ENCODE measurements around the gene SETDB2. TPM values are rescaled to one million over a fixed set of nuclear protein-coding genes. Genes with fewer than 3 reads are reported as not detected.

The SETDB2 gene
- polyA plus RNA-seq, 4 donors, result 2.2 to 17.0 (median 3.8) TPM

GRCh38 chr13:49453465-49453864, 9.4 kb downstream of the SETDB2 start:
- FAIRE-seq (no peak), DNase-seq (no peak)
- H3K9me3 ChIP-seq (ENCODE audit: control insufficient read depth in 2 of 2, insufficient read depth in 1 of 2, low read depth in 1 of 2, low read length in 1 of 2), result no peaks in the 10 kb centered on the region
- no peak overlapping the region for H3K4me3 ChIP-seq (ENCODE audit: low read depth in 1 of 3, low read length in 3 of 3)
- H3K36me3 ChIP-seq (ENCODE audit: control insufficient read depth in 3 of 3, insufficient read depth in 2 of 3, low read depth in 1 of 3, low read length in 3 of 3), result no peaks in the 10 kb centered on the region
- H3K27ac ChIP-seq (ENCODE audit: low read depth in 1 of 3, low read length in 2 of 3), result no peak overlapping the region
- 95 to 97% (median 96%) methylated on average over 7 of the region's 7 CpGs for WGBS, 3 donors
- H3K4me1 ChIP-seq (ENCODE audit: control insufficient read depth in 3 of 3, insufficient read depth in 2 of 3, low read depth in 1 of 3, low read length in 2 of 3), result peaks cover 0 to 4% (median 0%) of the 10 kb centered on the region in 3 donors
- H3K27me3 ChIP-seq (ENCODE audit: control insufficient read depth in 3 of 3, insufficient read depth in 3 of 3, low read length in 3 of 3), result no peaks in the 10 kb centered on the region

- Histone ChIP-seq H3K36me3 (ENCODE audit: control insufficient read depth in 3 of 3, insufficient read depth in 2 of 3, low read depth in 1 of 3, low read length in 3 of 3) (no peaks in the 10 kb centered on the region), H3K27me3 (ENCODE audit: control insufficient read depth in 3 of 3, insufficient read depth in 3 of 3, low read length in 3 of 3) (no peaks in the 10 kb centered on the region), H3K27ac (ENCODE audit: low read depth in 1 of 3, low read length in 2 of 3) (peak overlapping the region in 1 of 3 donors; percentile 8), H3K9me3 (ENCODE audit: control insufficient read depth in 2 of 2, insufficient read depth in 1 of 2, low read depth in 1 of 2, low read length in 1 of 2) (no peaks in the 10 kb centered on the region), H3K4me1 (ENCODE audit: control insufficient read depth in 3 of 3, insufficient read depth in 2 of 3, low read depth in 1 of 3, low read length in 2 of 3) (peaks cover 0 to 4% (median 0%) of the 10 kb centered on the region in 3 donors), H3K4me3 (ENCODE audit: low read depth in 1 of 3, low read length in 3 of 3) (no peak overlapping the region)
- FAIRE-seq, result peak; percentile 68
- no peak for DNase-seq
- WGBS, 3 donors, result 51 to 79% (median 63%) methylated on average over 4 of the region's 4 CpGs
Observed at GRCh38 chr13:49454388-49455006, 10.4 kb downstream of the SETDB2 start.

GRCh38 chr13:49455007-49455398, 10.9 kb downstream of the SETDB2 start:
- Histone ChIP-seq H3K9me3 (ENCODE audit: control insufficient read depth in 2 of 2, insufficient read depth in 1 of 2, low read depth in 1 of 2, low read length in 1 of 2) (no peaks in the 10 kb centered on the region), H3K4me1 (ENCODE audit: control insufficient read depth in 3 of 3, insufficient read depth in 2 of 3, low read depth in 1 of 3, low read length in 2 of 3) (peaks cover 0 to 4% (median 0%) of the 10 kb centered on the region in 3 donors), H3K4me3 (ENCODE audit: low read depth in 1 of 3, low read length in 3 of 3) (no peak overlapping the region), H3K36me3 (ENCODE audit: control insufficient read depth in 3 of 3, insufficient read depth in 2 of 3, low read depth in 1 of 3, low read length in 3 of 3) (no peaks in the 10 kb centered on the region), H3K27ac (ENCODE audit: low read depth in 1 of 3, low read length in 2 of 3) (no peak overlapping the region), H3K27me3 (ENCODE audit: control insufficient read depth in 3 of 3, insufficient read depth in 3 of 3, low read length in 3 of 3) (no peaks in the 10 kb centered on the region)
- no peak for FAIRE-seq
- no peak for DNase-seq

- DNase-seq (no peak), FAIRE-seq (no peak)
- WGBS, 3 donors, result 90 to 97% (median 90%) methylated on average over 1 of the region's 1 CpG
- Histone ChIP-seq H3K36me3 (ENCODE audit: control insufficient read depth in 3 of 3, insufficient read depth in 2 of 3, low read depth in 1 of 3, low read length in 3 of 3) (no peaks in the 10 kb centered on the region), H3K27me3 (ENCODE audit: control insufficient read depth in 3 of 3, insufficient read depth in 3 of 3, low read length in 3 of 3) (no peaks in the 10 kb centered on the region), H3K4me1 (ENCODE audit: control insufficient read depth in 3 of 3, insufficient read depth in 2 of 3, low read depth in 1 of 3, low read length in 2 of 3) (no peaks in the 10 kb centered on the region), H3K9me3 (ENCODE audit: control insufficient read depth in 2 of 2, insufficient read depth in 1 of 2, low read depth in 1 of 2, low read length in 1 of 2) (no peaks in the 10 kb centered on the region), H3K4me3 (ENCODE audit: low read depth in 1 of 3, low read length in 3 of 3) (no peak overlapping the region), H3K27ac (ENCODE audit: low read depth in 1 of 3, low read length in 2 of 3) (no peak overlapping the region)
Observed at GRCh38 chr13:49456156-49456555, 12.1 kb downstream of the SETDB2 start.

- DNase-seq (no peak), FAIRE-seq (no peak)
- Histone ChIP-seq H3K4me3 (ENCODE audit: low read depth in 1 of 3, low read length in 3 of 3) (no peak overlapping the region), H3K4me1 (ENCODE audit: control insufficient read depth in 3 of 3, insufficient read depth in 2 of 3, low read depth in 1 of 3, low read length in 2 of 3) (no peaks in the 10 kb centered on the region), H3K27me3 (ENCODE audit: control insufficient read depth in 3 of 3, insufficient read depth in 3 of 3, low read length in 3 of 3) (no peaks in the 10 kb centered on the region), H3K9me3 (ENCODE audit: control insufficient read depth in 2 of 2, insufficient read depth in 1 of 2, low read depth in 1 of 2, low read length in 1 of 2) (peaks cover 0 to 7% of the 10 kb centered on the region in 2 donors), H3K27ac (ENCODE audit: low read depth in 1 of 3, low read length in 2 of 3) (no peak overlapping the region), H3K36me3 (ENCODE audit: control insufficient read depth in 3 of 3, insufficient read depth in 2 of 3, low read depth in 1 of 3, low read length in 3 of 3) (peaks cover 3 to 8% (median 4%) of the 10 kb centered on the region in 3 donors)
- 77 to 93% (median 88%) methylated on average over 7 of the region's 7 CpGs for WGBS, 3 donors
Observed at GRCh38 chr13:49457221-49457620, 13.1 kb downstream of the SETDB2 start.

- Histone ChIP-seq H3K4me3 (ENCODE audit: low read depth in 1 of 3, low read length in 3 of 3) (no peak overlapping the region), H3K36me3 (ENCODE audit: control insufficient read depth in 3 of 3, insufficient read depth in 2 of 3, low read depth in 1 of 3, low read length in 3 of 3) (peaks cover 8 to 14% (median 11%) of the 10 kb centered on the region in 3 donors), H3K9me3 (ENCODE audit: control insufficient read depth in 2 of 2, insufficient read depth in 1 of 2, low read depth in 1 of 2, low read length in 1 of 2) (peaks cover 0 to 22% of the 10 kb centered on the region in 2 donors), H3K27ac (ENCODE audit: low read depth in 1 of 3, low read length in 2 of 3) (no peak overlapping the region), H3K4me1 (ENCODE audit: control insufficient read depth in 3 of 3, insufficient read depth in 2 of 3, low read depth in 1 of 3, low read length in 2 of 3) (no peaks in the 10 kb centered on the region), H3K27me3 (ENCODE audit: control insufficient read depth in 3 of 3, insufficient read depth in 3 of 3, low read length in 3 of 3) (no peaks in the 10 kb centered on the region)
- FAIRE-seq, result no peak
- no peak for DNase-seq
- 68 to 91% (median 82%) methylated on average over 1 of the region's 1 CpG for WGBS, 3 donors
Observed at GRCh38 chr13:49459580-49459979, 15.5 kb downstream of the SETDB2 start.

GRCh38 chr13:49464085-49464484, 20.0 kb downstream of the SETDB2 start:
- H3K4me1 ChIP-seq (ENCODE audit: control insufficient read depth in 3 of 3, insufficient read depth in 2 of 3, low read depth in 1 of 3, low read length in 2 of 3), result no peaks in the 10 kb centered on the region
- no peak overlapping the region for H3K4me3 ChIP-seq (ENCODE audit: low read depth in 1 of 3, low read length in 3 of 3)
- FAIRE-seq, result no peak
- H3K27ac ChIP-seq (ENCODE audit: low read depth in 1 of 3, low read length in 2 of 3), result no peak overlapping the region
- 91 to 95% (median 92%) methylated on average over 1 of the region's 1 CpG for WGBS, 3 donors
- DNase-seq, result no peak
- H3K27me3 ChIP-seq (ENCODE audit: control insufficient read depth in 3 of 3, insufficient read depth in 3 of 3, low read length in 3 of 3), result no peaks in the 10 kb centered on the region
- H3K9me3 ChIP-seq (ENCODE audit: control insufficient read depth in 2 of 2, insufficient read depth in 1 of 2, low read depth in 1 of 2, low read length in 1 of 2), result peaks cover 0 to 22% of the 10 kb centered on the region in 2 donors
- peaks cover 8 to 17% (median 11%) of the 10 kb centered on the region in 3 donors for H3K36me3 ChIP-seq (ENCODE audit: control insufficient read depth in 3 of 3, insufficient read depth in 2 of 3, low read depth in 1 of 3, low read length in 3 of 3)

- Histone ChIP-seq H3K9me3 (ENCODE audit: control insufficient read depth in 2 of 2, insufficient read depth in 1 of 2, low read depth in 1 of 2, low read length in 1 of 2) (peaks cover 0 to 22% of the 10 kb centered on the region in 2 donors), H3K36me3 (ENCODE audit: control insufficient read depth in 3 of 3, insufficient read depth in 2 of 3, low read depth in 1 of 3, low read length in 3 of 3) (peaks cover 10 to 17% (median 11%) of the 10 kb centered on the region in 3 donors), H3K27ac (ENCODE audit: low read depth in 1 of 3, low read length in 2 of 3) (no peak overlapping the region), H3K4me3 (ENCODE audit: low read depth in 1 of 3, low read length in 3 of 3) (no peak overlapping the region), H3K4me1 (ENCODE audit: control insufficient read depth in 3 of 3, insufficient read depth in 2 of 3, low read depth in 1 of 3, low read length in 2 of 3) (no peaks in the 10 kb centered on the region), H3K27me3 (ENCODE audit: control insufficient read depth in 3 of 3, insufficient read depth in 3 of 3, low read length in 3 of 3) (no peaks in the 10 kb centered on the region)
- DNase-seq (no peak), FAIRE-seq (no peak)
- WGBS, 3 donors, result 90 to 92% (median 91%) methylated on average over 4 of the region's 4 CpGs
Observed at GRCh38 chr13:49464621-49465325, 20.7 kb downstream of the SETDB2 start.

Data from small intestine (tissue), 7 donors.